ENCODE results near the gene PRDM10. TPM values are rescaled to one million over a fixed set of nuclear protein-coding genes. Genes with fewer than 3 reads are reported as not detected.
"Not testable (repeated sequence)": the region's sequence is repeated elsewhere in the genome, so short reads cannot be mapped to it uniquely, and the experiment has no call there.

The PRDM10 gene
- total RNA-seq, 4 donors from 2014 or later = 7.2 to 13.4 (median 8.1) TPM

DNA sequence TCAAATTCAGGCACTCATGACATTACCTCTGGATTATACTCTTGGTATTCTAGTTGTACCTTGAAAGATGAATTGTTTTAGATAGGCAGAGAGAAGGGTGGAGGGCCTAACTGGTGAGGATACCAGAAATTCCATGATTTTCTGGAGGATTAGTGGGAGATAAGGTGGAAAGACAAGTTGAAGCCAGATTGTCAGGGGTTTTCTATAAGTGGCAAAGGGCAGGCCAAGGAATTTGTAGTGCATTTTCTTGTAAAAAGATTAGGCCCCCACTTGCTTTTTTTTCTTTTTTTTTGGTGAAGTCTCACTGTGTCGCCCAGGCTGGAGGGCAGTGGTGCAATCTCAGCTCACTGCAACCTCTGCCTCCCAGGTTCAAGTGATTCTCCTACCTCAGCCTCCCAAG lies 28.4 kb upstream of the PRDM10 start:
- DNase-seq (ENCODE audit: low spot score) (no peak), ATAC-seq (ENCODE audit: low FRiP score) (no peak)
- TF ChIP-seq, protein P1, sequence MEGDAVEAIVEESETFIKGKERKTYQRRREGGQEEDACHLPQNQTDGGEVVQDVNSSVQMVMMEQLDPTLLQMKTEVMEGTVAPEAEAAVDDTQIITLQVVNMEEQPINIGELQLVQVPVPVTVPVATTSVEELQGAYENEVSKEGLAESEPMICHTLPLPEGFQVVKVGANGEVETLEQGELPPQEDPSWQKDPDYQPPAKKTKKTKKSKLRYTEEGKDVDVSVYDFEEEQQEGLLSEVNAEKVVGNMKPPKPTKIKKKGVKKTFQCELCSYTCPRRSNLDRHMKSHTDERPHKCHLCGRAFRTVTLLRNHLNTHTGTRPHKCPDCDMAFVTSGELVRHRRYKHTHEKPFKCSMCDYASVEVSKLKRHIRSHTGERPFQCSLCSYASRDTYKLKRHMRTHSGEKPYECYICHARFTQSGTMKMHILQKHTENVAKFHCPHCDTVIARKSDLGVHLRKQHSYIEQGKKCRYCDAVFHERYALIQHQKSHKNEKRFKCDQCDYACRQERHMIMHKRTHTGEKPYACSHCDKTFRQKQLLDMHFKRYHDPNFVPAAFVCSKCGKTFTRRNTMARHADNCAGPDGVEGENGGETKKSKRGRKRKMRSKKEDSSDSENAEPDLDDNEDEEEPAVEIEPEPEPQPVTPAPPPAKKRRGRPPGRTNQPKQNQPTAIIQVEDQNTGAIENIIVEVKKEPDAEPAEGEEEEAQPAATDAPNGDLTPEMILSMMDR (IDR thresholded peaks at IDR 0.05) = no peak

DNA sequence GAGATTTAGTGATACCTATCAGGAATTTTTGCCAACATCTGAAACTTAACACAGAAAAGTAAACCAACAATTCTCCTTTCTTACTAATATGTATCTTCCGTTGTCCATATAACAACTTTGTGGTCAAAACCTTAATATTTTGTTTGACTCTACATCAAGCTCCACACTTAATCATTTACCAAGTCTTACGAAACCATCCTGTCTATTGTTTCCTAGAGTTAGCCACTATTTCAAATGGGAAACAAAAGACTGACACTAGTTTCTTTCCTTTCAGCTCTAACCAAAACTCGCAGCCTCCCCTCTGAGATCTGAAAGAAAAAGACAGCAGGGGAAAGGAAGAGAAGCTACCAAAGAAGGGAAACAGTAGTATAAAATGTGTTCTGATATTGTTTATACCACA lies 26.5 kb upstream of the PRDM10 start:
- DNase-seq (ENCODE audit: low spot score) = no peak
- TF ChIP-seq, protein P1 (IDR thresholded peaks at IDR 0.05) = no peak
- no peak for ATAC-seq (ENCODE audit: low FRiP score)

DNA sequence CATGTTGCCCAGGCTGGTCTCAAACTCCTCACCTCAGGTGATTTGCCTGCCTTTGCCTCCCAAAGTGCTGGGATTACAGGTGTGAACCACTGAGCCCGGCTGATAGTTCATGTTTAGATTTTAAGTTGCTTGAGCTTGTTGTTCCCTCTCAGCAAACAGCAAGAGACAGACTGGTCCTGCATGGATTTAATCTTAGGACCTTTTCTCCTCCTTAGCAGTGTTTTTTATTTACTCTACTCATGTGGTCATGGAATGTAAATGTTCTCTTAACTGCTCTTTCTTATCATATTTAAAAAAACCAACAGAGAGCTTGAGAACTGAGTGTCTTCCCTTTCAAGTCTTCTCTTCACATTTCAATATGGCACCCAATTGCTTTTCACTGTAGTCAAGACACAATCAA lies 22.7 kb upstream of the PRDM10 start:
- ATAC-seq (ENCODE audit: low FRiP score) (no peak), DNase-seq (ENCODE audit: low spot score) (no peak)
- TF ChIP-seq, protein P1 (IDR thresholded peaks at IDR 0.05) = no peak

DNA sequence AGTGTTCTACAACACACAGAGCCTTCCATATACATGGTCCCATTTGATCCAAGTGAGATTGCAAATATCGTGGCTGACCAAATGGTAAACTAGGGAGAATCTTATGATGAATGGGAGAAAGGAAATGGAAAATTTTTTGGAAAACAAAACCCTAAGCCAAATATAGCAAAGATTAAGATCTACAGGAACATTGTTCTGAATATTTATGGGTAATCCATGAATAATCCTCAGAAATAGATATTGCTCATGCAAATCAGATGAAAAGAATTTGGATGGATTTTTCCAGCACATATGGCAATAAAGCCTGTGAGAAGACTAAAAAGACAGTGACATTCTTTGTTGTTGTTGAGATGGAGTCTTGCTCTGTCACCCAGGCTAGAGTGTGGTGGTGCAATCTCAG lies 21.7 kb upstream of the PRDM10 start:
- TF ChIP-seq, protein P1 (IDR thresholded peaks at IDR 0.05) = no peak
- ATAC-seq (ENCODE audit: low FRiP score) (no peak), DNase-seq (ENCODE audit: low spot score) (no peak)

DNA sequence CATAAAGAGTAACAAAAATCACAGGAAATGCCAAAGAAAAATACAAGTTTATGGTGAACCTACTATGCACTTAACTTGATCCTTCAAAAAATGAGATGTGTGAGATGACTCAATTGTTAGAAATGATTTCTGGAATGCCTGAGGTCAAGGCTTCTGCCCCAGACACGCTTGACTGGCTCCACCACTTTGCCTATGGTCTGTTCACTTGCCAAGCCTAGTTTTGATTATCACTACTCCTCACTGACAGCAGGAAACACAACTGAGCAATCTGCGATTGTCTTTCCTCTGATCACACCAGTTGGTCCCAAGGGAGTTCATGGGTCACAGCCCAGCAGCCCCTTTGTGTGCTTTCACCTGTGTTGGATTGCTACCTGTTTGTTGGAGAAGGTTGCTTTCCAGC lies 20.6 kb upstream of the PRDM10 start:
- no peak for DNase-seq (ENCODE audit: low spot score)
- TF ChIP-seq, protein P1 (IDR thresholded peaks at IDR 0.05) = no peak
- ATAC-seq (ENCODE audit: low FRiP score) = no peak

DNA sequence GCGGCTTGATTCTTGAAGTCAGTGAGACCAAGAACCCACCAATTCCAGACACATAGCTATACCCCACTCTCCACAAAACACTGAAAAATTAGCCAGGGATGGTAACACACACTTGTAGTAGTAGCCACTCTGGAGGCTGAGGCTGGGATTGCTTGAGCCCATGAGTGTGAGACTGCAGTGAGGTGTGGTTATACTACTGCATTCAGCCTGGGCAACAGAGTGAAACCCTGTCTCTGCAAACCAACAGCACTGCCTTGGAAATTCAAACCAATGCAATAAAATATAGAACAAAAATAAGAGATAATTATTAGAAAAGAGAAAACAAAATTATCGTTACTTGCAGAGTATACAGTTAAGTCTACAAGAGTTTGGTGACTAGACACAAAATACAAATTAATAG lies 20.2 kb upstream of the PRDM10 start:
- ATAC-seq (ENCODE audit: low FRiP score) (no peak), DNase-seq (ENCODE audit: low spot score) (no peak)
- TF ChIP-seq, protein P1 (IDR thresholded peaks at IDR 0.05) = no peak

DNA sequence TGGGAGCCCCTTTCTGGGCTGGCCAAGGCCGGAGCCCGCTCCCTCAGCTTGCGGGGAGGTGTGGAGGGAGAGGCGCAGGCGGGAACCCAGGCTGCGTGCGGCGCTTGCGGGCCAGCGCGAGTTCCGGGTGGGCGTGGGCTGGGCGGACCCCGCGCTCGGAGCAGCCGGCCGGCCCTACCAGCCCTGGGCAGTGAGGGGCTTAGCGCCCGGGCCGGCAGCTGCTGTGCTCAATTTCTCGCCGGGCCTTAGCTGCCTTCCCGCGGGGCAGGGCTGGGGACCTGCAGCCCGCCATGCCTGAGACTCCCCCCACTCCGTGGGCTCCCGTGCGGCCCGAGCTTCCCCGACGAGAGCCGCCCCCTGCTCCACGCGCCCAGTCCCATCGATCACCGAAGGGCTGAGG lies 19.0 kb upstream of the PRDM10 start:
- not testable (repeated sequence) for DNase-seq (ENCODE audit: low spot score); ATAC-seq (ENCODE audit: low FRiP score)

DNA sequence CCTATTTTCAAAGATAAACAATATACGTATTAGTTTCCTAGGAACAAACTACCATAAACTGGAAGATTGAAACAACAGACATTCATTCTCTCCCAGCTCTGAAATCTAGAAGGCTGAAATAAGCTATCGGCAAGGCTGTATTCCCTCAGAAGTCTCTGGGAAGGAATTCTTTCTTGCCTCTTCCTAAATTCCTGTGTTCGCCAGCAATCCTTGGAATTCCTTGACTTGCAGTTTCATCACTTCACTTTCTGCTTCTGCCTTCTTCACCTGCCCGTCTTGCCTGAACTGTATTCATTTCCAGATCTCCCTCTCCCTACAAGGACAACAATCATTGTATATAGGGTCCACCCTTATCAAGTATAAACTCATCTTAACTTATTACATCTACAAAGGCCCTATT lies 17.7 kb upstream of the PRDM10 start:
- DNase-seq (ENCODE audit: low spot score) = no peak
- no peak for ATAC-seq (ENCODE audit: low FRiP score)
- TF ChIP-seq, protein P1 (IDR thresholded peaks at IDR 0.05) = no peak

DNA sequence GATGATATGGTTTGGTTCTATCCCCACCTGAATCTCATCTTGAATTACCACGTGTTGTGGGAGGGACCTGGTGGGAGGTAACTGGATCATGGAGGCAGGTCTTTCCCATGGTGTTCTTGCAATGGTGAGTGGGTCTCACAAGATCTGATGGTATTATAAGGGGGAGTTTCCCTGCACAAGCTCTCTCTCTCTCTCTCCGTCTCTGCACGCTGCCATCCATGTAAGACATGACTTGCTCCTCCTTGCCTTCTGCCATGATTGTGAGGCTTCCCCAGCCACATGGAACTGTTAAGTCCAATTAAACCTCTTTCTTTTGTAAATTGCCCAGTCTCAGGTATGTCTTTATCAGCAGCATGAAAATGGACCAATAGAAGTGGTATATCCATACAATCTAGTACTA lies 13.2 kb upstream of the PRDM10 start:
- DNase-seq (ENCODE audit: low spot score); ATAC-seq (ENCODE audit: low FRiP score): not testable (repeated sequence)

All from omental fat pad (tissue), 4 donors.